Naive thymus-derived CD8-positive, alpha-beta T cell (primary cell): ENCODE measurements around the gene NDC1. TPM values are rescaled to one million over a fixed set of nuclear protein-coding genes. Genes with fewer than 3 reads are reported as not detected.
"Not testable (repeated sequence)": the region's sequence is repeated elsewhere in the genome, so short reads cannot be mapped to it uniquely, and the experiment has no call there.

ENCODE experiments used
- ATAC-seq, 2 donors: fragments of 150-1000 bp; cut with Tn5 transposase in 1 of 2; sonication (Bioruptor Pico), chemical (Tn5 transposase) in 1 of 2; 1 replicate in 1 of 2; 2 replicates in 1 of 2; pipeline ENCODE4 v1.10.0; 2021; ENCODE audit warnings: mild to moderate bottlenecking in 2 of 2, moderate library complexity in 2 of 2
- POLR2A ChIA-PET: fragments of 350-600 bp; sonication (Branson Sonifier 250); formaldehyde crosslinking; loops from one replicate; lab custom pipeline; 2021; ENCODE audit warnings: antibody characterized with exemption; lab: Charles Lee
- DNase-seq, 10 donors: peaks; one replicate each; pipeline versions ENCODE4 v3.0.0 to v3.0.0-alpha.2; 2020 to 2022
- H3K27ac Mint-ChIP-seq, 10 donors: one replicate each; pipeline ENCODE4 v1.8.0; 2020 to 2022; ENCODE audit warnings: mild to moderate bottlenecking in 10 of 10, mixed read lengths in 10 of 10, moderate library complexity in 4 of 10, inconsistent platforms in 1 of 10
- H3K27me3 Mint-ChIP-seq, 5 donors: one replicate each; pipeline ENCODE4 v1.8.0; 2021 to 2022; ENCODE audit warnings: mixed read lengths in 5 of 5
- H3K36me3 Mint-ChIP-seq, 3 donors: one replicate each; pipeline ENCODE4 v1.8.0; 2020 to 2022; ENCODE audit warnings: mixed read lengths in 3 of 3, mild to moderate bottlenecking in 2 of 3, inconsistent platforms in 1 of 3
- H3K4me1 Mint-ChIP-seq, 4 donors: one replicate each; pipeline ENCODE4 v1.8.0; 2021 to 2022; ENCODE audit warnings: mixed read lengths in 4 of 4
- H3K4me3 Mint-ChIP-seq, 10 donors: one replicate each; pipeline ENCODE4 v1.8.0; 2020 to 2022; ENCODE audit warnings: mild to moderate bottlenecking in 10 of 10, mixed read lengths in 10 of 10, moderate library complexity in 6 of 10, inconsistent platforms in 1 of 10
- H3K9me3 Mint-ChIP-seq, 9 donors: one replicate each; pipeline ENCODE4 v1.8.0; 2020 to 2022; ENCODE audit warnings: mixed read lengths in 9 of 9, mild to moderate bottlenecking in 3 of 9, inconsistent platforms in 1 of 9, moderate library complexity in 1 of 9
- polyA plus RNA-seq, 3 donors: library from polyadenylated mRNA; unstranded; fragments of 300-500 nt; fragmentation: Illumina TruSeq; gene quantifications; one replicate each; pipeline ENCODE4 v1.2.3, GENCODE V29; 2021
- total RNA-seq, 8 experiments: library from RNA in 2 of 8; stranded (reverse) in 2 of 8; gene quantifications; one replicate each; pipeline ENCODE4 v1.2.3 and lab custom pipeline; 2021 to 2026

NDC1 gene
- total and polyA plus RNA-seq, 5 experiments from 2014 or later: 5.8 to 15.0 (median 6.4) TPM

- Mint-ChIP-seq H3K36me3 (peaks cover 9 to 85% (median 24%) of the 10 kb centered on the region in 3 donors), H3K27ac (no peak overlapping the region), H3K4me1 (peaks cover 0 to 3% (median 0%) of the 10 kb centered on the region in 4 donors), H3K4me3 (no peak overlapping the region), H3K9me3 (no peaks in the 10 kb centered on the region), H3K27me3 (no peaks in the 10 kb centered on the region)
- DNase-seq (no peak), ATAC-seq (no peak)
- POLR2A ChIA-PET: no interaction called here
Measured at GRCh38 chr1:53783056-53783455, 55.0 kb downstream of the NDC1 start.

GRCh38 chr1:53781654-53782053 is 56.4 kb downstream of the NDC1 start:
- H3K27ac Mint-ChIP-seq: peak overlapping the region in 1 of 10 donors; percentile 2
- no peaks in the 10 kb centered on the region for H3K9me3 Mint-ChIP-seq
- POLR2A ChIA-PET: no interaction called here
- no peaks in the 10 kb centered on the region for H3K27me3 Mint-ChIP-seq
- ATAC-seq: no peak
- peaks cover 9 to 84% (median 30%) of the 10 kb centered on the region in 3 donors for H3K36me3 Mint-ChIP-seq
- H3K4me3 Mint-ChIP-seq: no peak overlapping the region
- no peak for DNase-seq
- H3K4me1 Mint-ChIP-seq: peaks cover 0 to 3% (median 0%) of the 10 kb centered on the region in 4 donors

- no peaks in the 10 kb centered on the region for H3K4me1 Mint-ChIP-seq
- POLR2A ChIA-PET: no interaction called here
- H3K36me3 Mint-ChIP-seq: peaks cover 0 to 67% (median 25%) of the 10 kb centered on the region in 3 donors
- no peak overlapping the region for H3K4me3 Mint-ChIP-seq
- no peak for ATAC-seq
- no peaks in the 10 kb centered on the region for H3K27me3 Mint-ChIP-seq
- H3K9me3 Mint-ChIP-seq: no peaks in the 10 kb centered on the region
- no peak overlapping the region for H3K27ac Mint-ChIP-seq
- DNase-seq: no peak
Measured at GRCh38 chr1:53777272-53777671, 60.8 kb downstream of the NDC1 start.

- ATAC-seq: no peak
- POLR2A ChIA-PET: no interaction called here
- H3K27me3 Mint-ChIP-seq: no peaks in the 10 kb centered on the region
- no peak for DNase-seq
- peaks cover 5 to 70% (median 30%) of the 10 kb centered on the region in 3 donors for H3K36me3 Mint-ChIP-seq
- peaks cover 0 to 6% (median 0%) of the 10 kb centered on the region in 4 donors for H3K4me1 Mint-ChIP-seq
- no peaks in the 10 kb centered on the region for H3K9me3 Mint-ChIP-seq
- no peak overlapping the region for H3K27ac Mint-ChIP-seq
- no peak overlapping the region for H3K4me3 Mint-ChIP-seq
Measured at GRCh38 chr1:53771648-53772047, 66.4 kb downstream of the NDC1 start.

GRCh38 chr1:53769780-53770179 is 68.3 kb downstream of the NDC1 start:
- H3K36me3 Mint-ChIP-seq: peaks cover 5 to 82% (median 39%) of the 10 kb centered on the region in 3 donors
- peaks cover 0 to 19% (median 2%) of the 10 kb centered on the region in 4 donors for H3K4me1 Mint-ChIP-seq
- no peak for DNase-seq
- POLR2A ChIA-PET: no interaction called here
- no peak for ATAC-seq
- no peaks in the 10 kb centered on the region for H3K27me3 Mint-ChIP-seq
- no peaks in the 10 kb centered on the region for H3K9me3 Mint-ChIP-seq
- no peak overlapping the region for H3K27ac Mint-ChIP-seq
- no peak overlapping the region for H3K4me3 Mint-ChIP-seq

- DNase-seq: no peak
- no peak overlapping the region for H3K4me3 Mint-ChIP-seq
- H3K27me3 Mint-ChIP-seq: no peaks in the 10 kb centered on the region
- H3K4me1 Mint-ChIP-seq: peaks cover 0 to 19% (median 2%) of the 10 kb centered on the region in 4 donors
- no peak overlapping the region for H3K27ac Mint-ChIP-seq
- H3K9me3 Mint-ChIP-seq: no peaks in the 10 kb centered on the region
- ATAC-seq: no peak
- peaks cover 5 to 81% (median 39%) of the 10 kb centered on the region in 3 donors for H3K36me3 Mint-ChIP-seq
- POLR2A ChIA-PET: no interaction called here
Measured at GRCh38 chr1:53769184-53769583, 68.9 kb downstream of the NDC1 start.

- peaks cover 23 to 76% (median 56%) of the 10 kb centered on the region in 3 donors for H3K36me3 Mint-ChIP-seq
- peak overlapping the region in 4 of 10 donors; percentile 1 to 49 (median 37) for H3K27ac Mint-ChIP-seq
- ATAC-seq (no peak), DNase-seq (no peak)
- H3K4me1 Mint-ChIP-seq: peaks cover 0 to 19% (median 2%) of the 10 kb centered on the region in 4 donors
- H3K9me3 Mint-ChIP-seq: peaks cover 0 to 16% (median 3%) of the 10 kb centered on the region in 9 donors
- H3K27me3 Mint-ChIP-seq: no peaks in the 10 kb centered on the region
- peak overlapping the region in 2 of 10 donors; percentile 8 to 39 for H3K4me3 Mint-ChIP-seq
- POLR2A ChIA-PET: no interaction called here
Measured at GRCh38 chr1:53766831-53767405, 71.2 kb downstream of the NDC1 start.

- POLR2A ChIA-PET: no interaction called here
- Mint-ChIP-seq H3K4me1 (peaks cover 0 to 19% (median 2%) of the 10 kb centered on the region in 4 donors), H3K4me3 (peak overlapping the region in 2 of 10 donors; percentile 8 to 39), H3K36me3 (peaks cover 25 to 76% (median 60%) of the 10 kb centered on the region in 3 donors), H3K9me3 (peaks cover 0 to 21% (median 5%) of the 10 kb centered on the region in 9 donors), H3K27me3 (no peaks in the 10 kb centered on the region), H3K27ac (peak overlapping the region in 5 of 10 donors; percentile 1 to 65 (median 46))
- ATAC-seq (no peak), DNase-seq (no peak)
Measured at GRCh38 chr1:53766194-53766742, 71.8 kb downstream of the NDC1 start.

- Mint-ChIP-seq H3K4me1 (peaks cover 0 to 19% (median 2%) of the 10 kb centered on the region in 4 donors), H3K4me3 (no peak overlapping the region), H3K27me3 (no peaks in the 10 kb centered on the region), H3K27ac (peak overlapping the region in 2 of 10 donors; percentile 57 to 65), H3K9me3 (peaks cover 0 to 21% (median 5%) of the 10 kb centered on the region in 9 donors), H3K36me3 (peaks cover 20 to 70% (median 55%) of the 10 kb centered on the region in 3 donors)
- POLR2A ChIA-PET: no interaction called here
- DNase-seq: no peak
- no peak for ATAC-seq
Measured at GRCh38 chr1:53765657-53766056, 72.4 kb downstream of the NDC1 start.

- Mint-ChIP-seq H3K27ac (no peak overlapping the region), H3K27me3 (no peaks in the 10 kb centered on the region), H3K9me3 (peaks cover 0 to 21% (median 6%) of the 10 kb centered on the region in 9 donors), H3K4me3 (no peak overlapping the region), H3K4me1 (peaks cover 0 to 19% (median 4%) of the 10 kb centered on the region in 4 donors), H3K36me3 (peaks cover 20 to 61% (median 54%) of the 10 kb centered on the region in 3 donors)
- POLR2A ChIA-PET: no interaction called here
- ATAC-seq: no peak
- DNase-seq: no peak
Measured at GRCh38 chr1:53763911-53764310, 74.2 kb downstream of the NDC1 start.

GRCh38 chr1:53763461-53763860 is 74.6 kb downstream of the NDC1 start:
- no peak for ATAC-seq
- no peaks in the 10 kb centered on the region for H3K27me3 Mint-ChIP-seq
- peaks cover 0 to 21% (median 6%) of the 10 kb centered on the region in 9 donors for H3K9me3 Mint-ChIP-seq
- POLR2A ChIA-PET: no interaction called here
- H3K36me3 Mint-ChIP-seq: peaks cover 20 to 57% (median 50%) of the 10 kb centered on the region in 3 donors
- no peak overlapping the region for H3K4me3 Mint-ChIP-seq
- no peak overlapping the region for H3K27ac Mint-ChIP-seq
- DNase-seq: no peak
- H3K4me1 Mint-ChIP-seq: peaks cover 0 to 19% (median 4%) of the 10 kb centered on the region in 4 donors

- H3K27ac Mint-ChIP-seq, ATAC-seq, H3K27me3 Mint-ChIP-seq, H3K4me3 Mint-ChIP-seq, DNase-seq, POLR2A ChIA-PET, H3K4me1 Mint-ChIP-seq: not testable (repeated sequence)
- Mint-ChIP-seq H3K9me3 (peaks cover 0 to 21% (median 6%) of the 10 kb centered on the region in 9 donors), H3K36me3 (peaks cover 20 to 31% (median 30%) of the 10 kb centered on the region in 3 donors)
Measured at GRCh38 chr1:53760497-53760896, 77.6 kb downstream of the NDC1 start.

GRCh38 chr1:53755874-53756273 is 82.2 kb downstream of the NDC1 start:
- Mint-ChIP-seq H3K27ac (no peak overlapping the region), H3K4me3 (no peak overlapping the region), H3K36me3 (peaks cover 0 to 5% (median 2%) of the 10 kb centered on the region in 3 donors), H3K4me1 (peaks cover 0 to 7% (median 0%) of the 10 kb centered on the region in 4 donors), H3K9me3 (peaks cover 0 to 2% (median 0%) of the 10 kb centered on the region in 9 donors), H3K27me3 (no peaks in the 10 kb centered on the region)
- POLR2A ChIA-PET: no interaction called here
- ATAC-seq (no peak), DNase-seq (no peak)
